Measurements from ENCODE around the gene NEIL3.

DNA sequence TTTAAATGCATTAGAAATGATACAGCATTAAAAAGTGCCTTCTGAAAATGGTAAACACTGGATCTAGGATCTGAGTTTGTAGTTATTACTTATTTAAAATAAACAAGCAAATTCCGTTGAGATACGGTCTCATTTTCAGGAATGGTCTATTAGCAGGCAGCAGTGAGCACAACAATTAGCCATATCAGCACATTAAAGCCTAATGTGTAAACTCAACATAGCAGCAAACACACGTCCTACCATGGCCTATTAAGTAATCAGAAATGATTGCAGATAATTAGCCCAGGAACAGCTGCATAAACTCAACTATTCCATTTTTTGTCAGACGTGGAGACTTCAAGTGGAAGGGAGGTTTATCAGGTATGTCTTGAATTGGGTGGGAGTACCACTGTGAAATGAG is 61.8 kb downstream of the NEIL3 start:
- TF ChIP-seq FOXP2 (optimal IDR thresholded peaks at IDR 0.05; ENCODE audit: control extremely low read depth, extremely low read length, insufficient read depth) (no peak), POLR2AphosphoS5 (IDR thresholded peaks at IDR 0.05; ENCODE audit: borderline replicate concordance, low read depth, low read length) (no peak), EZH2 (IDR thresholded peaks at IDR 0.05) (no peak)

Data from SK-N-MC (cell line).